Jurkat, Clone E6-1 (cell line): ENCODE results near the gene CCDC33.

Experiments
- DNase-seq: peaks from one replicate; pipeline ENCODE4 v3.0.0-alpha.2; 2011; ENCODE audit warnings: low read depth, low spot score
- H3K4me3 ChIP-seq: 2 replicates; pipeline ENCODE4 v1.5.1; 2011; ENCODE audit warnings: mild to moderate bottlenecking, low read length, control low read depth, moderate library complexity

CCDC33 gene

DNA sequence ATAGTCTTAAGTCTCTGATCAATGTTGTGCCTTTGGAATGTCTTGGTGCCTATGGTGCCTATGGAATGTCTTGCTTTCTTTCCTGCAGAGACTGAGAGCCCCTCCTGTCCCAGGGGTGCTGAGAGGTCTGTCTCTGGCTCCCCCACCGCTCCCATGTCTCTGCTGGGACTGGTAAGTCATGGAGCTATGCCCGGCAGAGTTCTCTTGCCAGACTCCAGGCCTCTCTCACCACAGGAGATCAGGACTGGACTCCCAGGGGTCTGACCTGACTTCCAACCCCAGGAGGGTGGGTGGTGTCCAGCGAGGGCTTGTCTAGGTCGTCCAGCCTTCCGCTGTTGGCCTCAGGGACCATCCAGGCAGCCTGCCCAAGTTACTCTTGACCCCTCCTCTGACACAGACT lies 145.4 kb downstream of the CCDC33 start:
- no peak overlapping the region for H3K4me3 ChIP-seq
- DNase-seq: no peak

DNA sequence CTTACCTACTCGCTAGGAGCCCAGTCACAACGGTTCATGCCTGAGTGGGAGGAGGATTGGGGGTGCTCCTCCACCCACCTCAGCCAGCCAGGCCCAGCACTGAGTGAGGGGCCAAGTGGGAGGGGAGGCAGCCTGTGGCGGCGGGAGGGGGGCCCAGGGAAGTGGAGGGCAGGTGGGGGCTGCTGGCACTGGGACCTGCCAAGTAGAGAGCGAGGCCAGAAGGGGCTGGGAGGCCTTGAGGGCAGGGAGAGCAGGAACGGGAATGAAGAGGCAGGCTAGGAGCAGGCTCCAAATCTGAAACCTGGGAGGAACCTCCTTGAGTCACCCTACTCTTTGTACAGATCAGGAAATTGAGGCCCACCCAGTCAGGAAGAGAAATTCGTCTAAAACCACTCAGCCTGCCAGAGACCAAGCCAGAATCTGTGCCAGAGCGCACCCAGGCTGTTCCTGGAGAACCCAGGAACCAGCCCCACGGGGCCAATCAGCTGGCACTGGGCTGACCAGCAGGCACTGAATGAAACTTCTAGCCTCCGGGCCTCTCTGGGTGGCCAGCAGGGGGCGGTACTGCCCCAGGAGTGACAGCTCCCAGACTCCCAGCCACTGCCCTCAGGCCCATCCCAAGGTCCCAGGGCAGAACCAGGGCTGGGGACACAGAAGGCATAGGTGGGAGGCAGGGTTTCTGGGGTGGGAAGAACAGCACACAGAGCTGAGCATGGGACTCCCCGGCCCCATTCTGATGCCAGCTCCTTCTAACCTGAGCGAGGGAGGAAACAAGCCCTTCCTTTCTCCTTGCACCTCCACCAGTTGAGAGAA lies 146.1 kb downstream of the CCDC33 start:
- DNase-seq: no peak

DNA sequence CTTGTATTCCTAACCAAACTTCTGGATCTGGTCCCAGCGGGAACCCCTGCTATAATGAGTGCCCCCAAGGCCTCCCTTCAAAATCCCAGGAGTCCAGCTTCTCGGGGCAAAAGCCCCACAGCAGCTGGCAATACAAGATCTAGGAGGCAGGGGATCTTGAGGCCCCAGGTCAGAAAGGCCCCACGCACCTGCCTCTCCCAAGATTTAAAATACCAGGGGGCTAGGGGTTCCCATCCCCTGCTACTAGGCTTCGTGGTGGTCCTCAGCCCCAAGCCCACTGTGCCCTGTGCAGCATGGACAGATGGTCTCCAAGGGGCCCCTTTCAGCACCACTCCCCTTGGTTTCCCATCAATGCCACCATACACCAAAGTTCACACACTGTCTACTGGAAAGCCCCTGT lies 147.2 kb downstream of the CCDC33 start:
- no peak for DNase-seq
- no peak overlapping the region for H3K4me3 ChIP-seq

More for the DNA sequence above, 146.1 kb downstream of the CCDC33 start:
- no peak overlapping the region for H3K4me3 ChIP-seq

DNA sequence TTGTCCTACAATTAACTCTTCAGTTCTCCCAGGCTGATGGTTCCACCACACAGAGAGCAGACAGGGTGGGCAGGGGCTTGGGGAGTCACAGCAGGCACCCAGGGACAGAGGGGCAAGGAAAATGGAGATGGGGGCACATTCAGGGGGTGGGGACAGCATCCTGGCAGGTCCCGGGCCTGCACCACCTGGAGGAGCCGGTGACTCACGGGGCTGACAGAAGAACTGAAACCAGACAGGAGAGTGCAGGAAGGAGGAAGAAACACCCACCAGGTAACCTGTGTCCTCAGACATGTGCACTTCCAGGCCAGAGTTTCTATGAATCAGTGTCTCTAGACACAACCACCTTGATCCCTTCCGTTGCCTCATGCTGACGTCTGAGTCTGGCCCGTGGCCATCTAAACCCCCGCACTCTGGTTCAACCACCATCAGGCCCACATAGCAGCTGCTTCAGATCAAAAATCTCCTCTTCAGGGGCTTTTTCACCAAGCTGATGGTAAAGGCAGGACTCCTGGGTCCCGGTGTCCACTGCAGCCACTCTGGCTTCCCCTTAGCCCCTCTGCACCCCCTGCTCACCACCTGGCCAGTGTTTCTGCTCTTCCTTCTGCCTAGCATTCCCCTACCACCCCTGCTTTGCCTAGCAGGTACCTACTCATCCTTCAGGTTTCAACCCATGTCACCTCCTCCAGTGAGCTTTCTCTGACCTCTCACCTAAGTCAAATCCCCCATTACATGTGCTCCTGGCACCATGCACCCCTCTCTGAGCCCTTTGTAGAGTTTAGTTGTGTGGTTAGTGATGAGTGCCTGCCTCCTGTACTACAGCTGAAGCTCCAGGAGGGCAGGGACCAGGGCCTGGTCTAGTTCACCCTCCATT lies 147.8 kb downstream of the CCDC33 start:
- H3K4me3 ChIP-seq: no peak overlapping the region
- DNase-seq: no peak

DNA sequence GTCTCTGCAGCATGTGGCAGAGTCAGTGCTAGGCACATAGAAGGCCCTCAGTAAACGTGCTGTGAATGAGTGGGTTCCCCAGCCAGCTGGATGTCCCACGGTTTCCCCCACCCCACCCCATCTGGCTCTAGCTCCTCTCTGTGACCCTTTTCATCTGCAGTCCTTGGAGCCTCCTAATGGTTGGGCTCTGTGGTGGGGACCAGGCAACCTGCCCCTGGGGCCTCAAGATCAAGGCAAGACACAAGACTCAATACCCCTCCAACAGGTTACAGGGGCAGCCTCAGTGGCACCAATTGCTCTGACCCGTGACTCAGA lies 148.4 kb downstream of the CCDC33 start:
- no peak for DNase-seq
- H3K4me3 ChIP-seq: no peak overlapping the region

DNA sequence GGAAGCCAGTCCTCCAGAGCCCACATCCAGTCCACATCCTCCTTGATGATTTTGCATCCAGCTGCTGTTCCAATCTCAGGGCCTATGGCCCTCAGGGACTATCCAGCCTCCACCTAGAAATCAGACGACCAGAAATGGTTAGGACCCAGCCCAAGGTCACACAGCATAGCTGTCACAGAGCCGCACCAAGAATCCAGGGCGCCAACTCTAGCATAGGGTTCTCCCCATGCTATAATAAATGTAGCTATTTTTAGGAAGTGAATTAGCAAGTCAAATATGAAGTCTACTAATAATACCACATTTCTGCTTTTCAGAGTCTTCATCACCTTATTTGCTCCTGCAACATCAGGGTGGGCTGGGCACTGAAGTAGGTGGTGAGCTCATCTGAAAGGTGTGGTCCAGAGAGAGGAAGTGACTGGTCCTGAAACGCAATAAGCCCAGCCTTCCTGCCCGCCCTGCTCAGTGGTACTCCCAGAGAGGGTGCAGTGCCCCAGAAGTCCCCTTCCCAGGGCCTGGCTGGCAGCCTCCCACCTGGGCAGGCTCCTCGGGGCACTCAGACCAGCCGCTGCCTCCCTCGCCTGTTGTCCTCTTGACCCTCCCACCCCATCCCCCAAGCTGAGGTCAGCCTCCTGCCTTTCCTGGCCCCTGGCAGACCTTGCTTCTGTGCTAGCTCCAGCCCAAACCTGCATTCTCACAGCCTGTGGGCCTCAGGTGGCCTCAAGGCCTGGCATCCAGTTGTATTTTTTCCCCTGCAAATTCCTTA lies 148.9 kb downstream of the CCDC33 start:
- DNase-seq: no peak
- H3K4me3 ChIP-seq: no peak overlapping the region

DNA sequence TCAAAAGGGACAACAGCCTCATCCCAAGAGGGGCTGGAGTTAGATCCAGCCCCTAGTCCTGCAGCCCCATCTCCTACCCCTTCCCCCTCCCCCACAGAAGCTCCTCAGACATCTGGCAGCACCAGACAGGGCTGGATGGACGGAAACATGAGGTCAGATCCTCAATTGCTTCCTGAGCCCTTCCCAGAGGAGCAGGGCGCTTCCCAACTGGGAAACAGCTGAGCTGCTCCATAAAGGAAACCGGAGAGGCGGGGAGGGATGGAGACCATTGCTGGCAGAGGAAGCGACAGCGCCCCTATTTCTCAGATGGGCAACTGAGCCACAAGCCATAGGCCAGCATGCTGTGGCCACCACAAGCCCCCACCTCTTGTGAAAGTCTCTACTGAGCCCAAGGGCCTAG lies 149.6 kb downstream of the CCDC33 start:
- H3K4me3 ChIP-seq: no peak overlapping the region
- no peak for DNase-seq
